AG09319 (cell line): Measurements from ENCODE around the gene RBMS3.
"Not testable (repeated sequence)": the region's sequence is repeated elsewhere in the genome, so short reads cannot be mapped to it uniquely, and the experiment has no call there.

Experiments used
- DNase-seq: peaks from one replicate; pipeline ENCODE4 v3.0.0-alpha.2; 2010; ENCODE audit warnings: low read depth; ENCODE audit errors: extremely low read depth
- CTCF ChIP-seq: IDR thresholded peaks from 2 replicates; pipeline ENCODE4 v1.5.1; 2011; ENCODE audit warnings: low read depth, mild to moderate bottlenecking, inconsistent platforms, low read length, moderate library complexity

Gene RBMS3

GRCh38 chr3:29385046-29385830 lies 104.4 kb downstream of the RBMS3 start:
- DNase-seq = peak; percentile 29
- TF ChIP-seq CTCF = no peak

GRCh38 chr3:29389362-29389761 lies 108.5 kb downstream of the RBMS3 start:
- no peak for DNase-seq
- TF ChIP-seq CTCF = no peak

- DNase-seq = no peak
- no peak for TF ChIP-seq CTCF
These were observed 111.9 kb downstream of the RBMS3 start for GRCh38 chr3:29392625-29393388.

- not testable (repeated sequence) for DNase-seq
These were observed 113.1 kb downstream of the RBMS3 start for GRCh38 chr3:29393946-29394345.

- DNase-seq = no peak
- no peak for TF ChIP-seq CTCF
These were observed 116.5 kb downstream of the RBMS3 start for GRCh38 chr3:29397406-29397805.

GRCh38 chr3:29398787-29399186 lies 117.9 kb downstream of the RBMS3 start:
- TF ChIP-seq CTCF = no peak
- no peak for DNase-seq

- no peak for TF ChIP-seq CTCF
- DNase-seq = no peak
These were observed 125.5 kb downstream of the RBMS3 start for GRCh38 chr3:29406291-29406832.
